HG02678 (cell line): ENCODE results near the gene IL36RN.

Source experiments
- ATAC-seq: cut with Tn5 transposase; IDR thresholded peaks from one replicate; pipeline ENCODE4 v1.9.1; 2021; ENCODE audit warnings: mild to moderate bottlenecking, moderate library complexity; ENCODE audit not compliant: unreplicated experiment

IL36RN gene

DNA sequence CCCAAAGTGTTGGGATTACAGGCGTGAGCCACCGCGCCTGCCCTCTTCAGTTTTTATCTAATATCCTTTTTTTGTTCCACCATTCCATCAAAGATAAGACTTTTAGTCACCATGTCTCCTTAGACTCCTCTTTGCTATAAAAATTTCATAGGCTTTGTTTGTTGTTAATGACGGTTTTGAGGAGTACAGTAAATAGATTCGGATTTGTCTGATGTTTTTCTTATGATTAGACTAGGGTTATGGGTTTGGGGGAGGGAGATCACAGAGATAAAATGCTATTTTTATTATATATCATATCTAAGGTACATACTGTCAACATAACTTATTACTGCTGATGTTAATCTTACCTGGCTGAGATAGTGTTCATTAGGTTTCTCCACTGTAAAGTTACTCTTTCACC lies 12.5 kb upstream of the IL36RN start:
- ATAC-seq = no peak

DNA sequence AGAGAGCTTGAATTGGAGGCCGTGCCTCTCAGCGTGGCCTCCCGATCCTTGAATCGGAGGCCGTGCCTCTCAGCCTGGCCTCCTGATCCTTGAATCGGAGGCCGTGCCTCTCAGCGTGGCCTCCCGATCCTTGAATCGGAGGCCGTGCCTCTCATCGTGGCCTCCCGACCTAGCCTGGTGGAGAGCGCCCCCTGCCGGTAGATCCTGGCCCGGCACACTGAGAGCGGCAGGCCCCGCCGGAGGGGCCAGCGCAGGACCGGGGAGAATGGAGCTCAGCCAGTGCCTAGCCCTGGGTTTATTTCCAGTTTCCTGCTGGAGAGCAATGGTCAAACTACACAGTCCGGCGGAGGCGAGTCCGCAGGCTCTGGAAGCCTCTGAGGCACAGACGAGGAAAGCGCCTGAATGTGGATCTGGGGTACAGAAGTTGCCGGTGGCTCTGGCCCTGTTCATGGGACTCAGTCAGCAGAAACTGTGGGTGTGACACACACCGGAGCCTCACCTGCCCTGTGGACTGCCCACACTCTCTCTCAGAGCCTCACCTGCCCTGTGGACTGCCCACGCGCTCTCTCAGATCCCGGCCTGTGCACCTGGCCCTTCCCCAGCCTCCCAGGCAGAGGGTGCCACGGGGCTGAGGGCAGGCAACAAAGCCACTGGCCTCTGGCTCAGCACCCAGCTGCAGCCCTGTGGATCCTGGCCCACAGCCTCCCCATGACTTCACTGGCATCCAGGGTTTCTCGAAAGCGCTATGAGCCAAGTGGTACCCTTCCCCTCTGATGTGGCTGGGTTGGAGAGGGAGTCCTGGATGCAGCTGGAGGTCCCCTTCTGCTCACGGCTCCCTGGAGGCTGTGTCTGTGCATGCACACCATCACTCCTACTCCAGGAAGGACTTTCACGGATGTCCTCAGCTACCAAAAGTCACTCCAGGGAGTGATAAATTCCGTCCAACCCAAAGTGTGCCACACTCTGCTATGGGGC lies 7.8 kb upstream of the IL36RN start:
- no peak for ATAC-seq

GRCh38 chr2:113052396-113052917 lies 6.5 kb upstream of the IL36RN start, which contains the start of gene IL36B:
Gene IL36B, minus strand, starts transcription at chr2:113052867.
- no peak for ATAC-seq

DNA sequence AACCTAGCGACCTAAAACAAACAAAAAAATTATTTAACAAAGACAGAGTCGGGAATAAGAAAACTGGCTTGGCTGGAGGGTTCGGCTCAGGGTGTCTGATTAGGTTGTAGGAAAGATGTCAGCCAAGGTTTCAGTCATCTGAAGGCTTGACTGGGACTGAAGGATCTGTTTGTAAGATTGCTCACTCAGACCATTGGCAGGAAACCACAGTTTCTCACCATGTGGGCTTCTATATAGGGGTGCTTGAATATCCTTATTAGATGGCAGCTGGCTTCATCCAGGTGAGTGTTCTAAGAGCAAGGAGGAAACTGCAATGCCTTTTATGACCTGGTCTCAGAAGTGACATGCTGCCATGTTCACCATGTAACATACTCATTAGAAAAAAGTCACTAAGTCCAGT lies 5.3 kb upstream of the IL36RN start:
- ATAC-seq = no peak

DNA sequence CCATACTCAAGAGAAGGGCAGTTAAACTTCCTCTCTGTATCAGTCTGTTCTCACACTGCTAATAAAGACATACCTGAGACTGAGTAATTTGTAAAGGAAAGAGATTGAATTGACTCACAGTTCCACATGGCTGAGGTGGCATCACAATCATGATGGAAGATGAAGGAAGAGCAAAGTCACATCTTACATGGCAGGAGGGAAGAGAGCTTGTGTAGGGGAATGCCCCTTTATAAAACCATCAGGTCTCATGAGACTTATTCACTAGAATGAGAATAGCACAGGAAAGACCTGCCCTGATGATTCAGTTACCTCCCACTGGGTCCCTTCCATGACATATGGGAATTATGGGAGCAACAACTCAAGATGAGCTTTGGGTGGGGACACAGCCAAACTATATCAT lies 4.9 kb upstream of the IL36RN start:
- ATAC-seq = no peak

- no peak for ATAC-seq
Observed at GRCh38 chr2:113056521-113056920, 2.5 kb upstream of the IL36RN start.

DNA sequence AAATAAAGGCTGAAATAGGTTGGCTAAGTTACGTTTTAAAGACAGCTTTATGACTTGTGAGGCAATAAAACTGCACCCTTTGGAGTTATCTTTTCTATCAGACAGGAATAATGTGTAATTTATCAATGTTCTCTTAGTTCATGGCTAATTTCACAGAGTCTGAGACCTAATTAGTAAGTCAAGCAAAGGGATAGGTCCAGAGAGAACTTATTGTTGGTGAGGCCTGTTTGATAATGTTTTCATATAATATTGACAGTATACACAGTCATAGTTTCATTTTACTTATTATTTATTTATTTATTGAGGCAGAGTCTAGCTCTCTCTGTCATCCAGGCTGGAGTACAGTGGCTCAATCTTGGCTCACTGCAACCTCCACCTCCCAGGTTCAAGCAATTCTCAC lies 1.9 kb upstream of the IL36RN start:
- ATAC-seq = no peak

DNA sequence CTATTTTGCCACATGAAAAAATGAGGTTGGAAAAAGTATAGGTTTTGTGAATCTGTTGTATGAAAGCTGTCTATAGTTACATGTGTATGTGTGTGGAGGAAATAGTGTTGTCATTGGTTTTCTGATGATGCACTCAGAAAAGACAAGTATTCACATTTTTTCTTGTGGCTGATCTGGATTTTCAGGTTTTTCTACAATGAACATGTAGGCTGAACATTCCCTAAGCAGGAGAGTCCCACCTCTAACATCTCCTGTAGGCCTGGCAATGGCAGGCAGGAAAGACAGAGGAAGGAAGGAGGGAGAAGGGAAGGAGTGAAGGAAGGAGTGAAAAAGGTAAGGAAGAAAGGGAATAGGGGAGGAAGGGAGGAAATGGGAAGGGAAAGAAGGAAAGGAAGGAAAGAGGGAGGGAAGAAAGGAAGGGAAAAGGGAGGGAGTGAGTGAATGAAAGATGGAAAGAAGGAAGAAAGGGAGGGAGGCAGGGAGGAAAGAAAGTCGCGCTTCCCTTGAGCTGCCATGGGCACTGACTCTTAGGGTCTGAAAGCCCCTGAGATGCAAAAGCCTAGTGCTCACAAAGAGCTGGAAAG lies 495 bp upstream of the IL36RN start:
- no peak for ATAC-seq

GRCh38 chr2:113060396-113060795 lies 1.4 kb downstream of the IL36RN start:
- no peak for ATAC-seq

GRCh38 chr2:113060796-113061195 lies 1.8 kb downstream of the IL36RN start:
- no peak for ATAC-seq

- no peak for ATAC-seq
Observed at GRCh38 chr2:113061241-113061640, 2.2 kb downstream of the IL36RN start.

DNA sequence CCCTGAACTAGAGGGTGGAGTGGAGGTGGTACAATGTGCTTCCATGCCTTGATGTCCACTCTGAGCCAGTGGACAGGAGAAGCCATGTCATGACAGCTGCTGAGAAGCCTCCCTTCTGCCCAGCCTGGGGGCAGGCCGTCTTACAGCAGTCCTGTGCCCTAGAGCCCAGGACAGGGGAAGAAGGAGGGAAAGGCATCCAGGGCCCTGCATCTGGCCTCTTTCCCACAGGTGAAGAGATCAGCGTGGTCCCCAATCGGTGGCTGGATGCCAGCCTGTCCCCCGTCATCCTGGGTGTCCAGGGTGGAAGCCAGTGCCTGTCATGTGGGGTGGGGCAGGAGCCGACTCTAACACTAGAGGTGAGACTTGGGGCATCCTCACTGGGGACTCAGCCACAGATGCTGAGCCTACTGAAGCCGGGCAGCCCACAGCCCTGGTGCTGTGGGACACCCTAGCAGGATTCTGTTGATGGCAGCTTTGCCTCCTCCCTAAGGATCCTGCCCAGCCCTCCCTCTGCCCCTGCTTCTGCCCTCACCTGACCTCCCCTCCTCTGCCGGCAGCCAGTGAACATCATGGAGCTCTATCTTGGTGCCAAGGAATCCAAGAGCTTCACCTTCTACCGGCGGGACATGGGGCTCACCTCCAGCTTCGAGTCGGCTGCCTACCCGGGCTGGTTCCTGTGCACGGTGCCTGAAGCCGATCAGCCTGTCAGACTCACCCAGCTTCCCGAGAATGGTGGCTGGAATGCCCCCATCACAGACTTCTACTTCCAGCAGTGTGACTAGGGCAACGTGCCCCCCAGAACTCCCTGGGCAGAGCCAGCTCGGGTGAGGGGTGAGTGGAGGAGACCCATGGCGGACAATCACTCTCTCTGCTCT lies 3.1 kb downstream of the IL36RN start:
- no peak for ATAC-seq

DNA sequence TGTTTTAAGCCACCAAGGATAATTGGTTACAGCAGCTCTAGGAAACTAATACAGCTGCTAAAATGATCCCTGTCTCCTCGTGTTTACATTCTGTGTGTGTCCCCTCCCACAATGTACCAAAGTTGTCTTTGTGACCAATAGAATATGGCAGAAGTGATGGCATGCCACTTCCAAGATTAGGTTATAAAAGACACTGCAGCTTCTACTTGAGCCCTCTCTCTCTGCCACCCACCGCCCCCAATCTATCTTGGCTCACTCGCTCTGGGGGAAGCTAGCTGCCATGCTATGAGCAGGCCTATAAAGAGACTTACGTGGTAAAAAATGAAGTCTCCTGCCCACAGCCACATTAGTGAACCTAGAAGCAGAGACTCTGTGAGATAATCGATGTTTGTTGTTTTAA lies 5.3 kb downstream of the IL36RN start:
- no peak for ATAC-seq

DNA sequence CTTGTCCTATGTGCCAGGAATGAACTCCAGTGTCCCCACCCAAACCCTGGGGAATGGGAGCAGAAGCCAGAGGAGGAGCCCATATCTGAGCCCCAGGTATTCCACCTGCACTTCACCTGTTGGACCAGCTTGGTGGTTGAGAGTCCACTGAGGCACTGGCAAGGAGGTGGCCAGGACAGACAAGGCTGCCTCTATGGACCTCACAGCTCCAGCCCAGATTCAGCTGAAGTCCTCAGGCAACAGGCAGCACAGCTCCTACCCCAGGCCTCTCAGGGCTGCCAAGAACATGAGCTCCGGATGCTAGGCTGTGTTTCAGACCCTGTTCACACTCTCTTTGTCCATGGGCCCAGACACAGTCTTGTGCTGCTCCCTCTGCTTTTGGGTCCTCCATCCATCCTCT lies 5.9 kb downstream of the IL36RN start:
- ATAC-seq = no peak

- ATAC-seq = no peak
Observed at GRCh38 chr2:113067681-113068080, 8.7 kb downstream of the IL36RN start, which contains the start of gene IL1F10. Gene IL1F10, plus strand, starts transcription at chr2:113067970. Its CDS starts 4,769 bp downstream, at chr2:113072739.

GRCh38 chr2:113068249-113068648 lies 9.3 kb downstream of the IL36RN start:
- ATAC-seq = no peak

- no peak for ATAC-seq
Observed at GRCh38 chr2:113068706-113069485, 9.9 kb downstream of the IL36RN start.

DNA sequence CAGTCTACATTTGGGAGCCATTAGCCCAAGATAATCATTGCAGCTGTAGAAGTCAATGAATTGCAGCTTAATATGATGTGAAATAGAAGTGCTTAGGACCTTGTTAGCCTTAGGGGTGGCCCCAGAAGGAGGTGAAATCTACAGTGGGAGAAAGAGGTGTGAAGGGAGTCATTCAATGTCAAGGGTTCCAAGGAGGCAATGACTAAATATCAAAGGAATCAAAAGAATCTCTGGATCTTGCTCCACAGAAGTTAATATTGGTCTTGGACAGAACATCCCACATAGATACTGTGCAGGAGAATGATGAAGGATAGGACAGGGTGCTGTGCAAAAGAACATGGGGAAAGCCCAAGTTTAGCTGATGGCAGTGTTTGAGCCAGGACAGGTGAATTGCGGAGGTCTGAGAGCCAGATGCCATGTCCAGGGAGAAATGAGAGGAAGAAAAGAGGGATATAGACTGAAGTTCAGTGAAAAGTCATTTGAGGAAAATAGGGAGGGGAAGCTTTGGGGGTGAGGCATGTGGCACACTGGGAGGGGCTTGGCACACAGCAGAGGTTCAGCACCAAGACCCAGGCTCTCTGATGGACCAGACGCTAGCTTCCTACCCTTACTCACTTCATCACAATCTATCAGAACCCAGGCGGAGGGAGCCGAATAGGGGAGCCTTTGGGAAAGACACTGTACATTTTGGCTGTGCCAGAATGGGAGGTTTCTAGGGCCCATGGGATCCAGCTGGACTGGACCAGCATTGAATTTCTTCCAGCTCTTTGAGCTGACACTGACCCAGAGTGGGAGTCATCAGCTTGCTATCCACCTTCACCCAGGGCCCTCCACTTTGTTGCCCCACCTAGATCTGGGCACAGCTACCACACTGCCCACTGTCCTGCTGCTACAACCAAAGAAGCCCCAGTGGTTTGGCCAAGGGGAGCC lies 10.9 kb downstream of the IL36RN start:
- ATAC-seq = no peak

DNA sequence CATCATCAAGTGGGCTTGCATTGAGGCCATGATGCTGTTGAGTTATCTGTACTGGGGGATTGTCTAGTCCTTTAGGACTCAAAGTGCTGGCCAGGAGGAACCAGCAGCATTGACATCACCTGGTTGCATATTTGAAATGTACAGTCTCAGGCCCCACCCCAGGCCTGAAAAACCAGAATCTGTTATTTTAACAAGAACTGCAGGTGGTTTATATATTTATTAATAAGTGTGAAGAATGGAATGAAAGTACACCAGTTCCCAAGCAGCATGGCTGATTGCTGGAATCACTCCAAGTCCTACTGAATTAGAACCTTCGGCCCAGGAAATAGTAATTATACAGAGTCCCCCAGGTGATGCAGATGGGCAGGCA lies 11.6 kb downstream of the IL36RN start:
- no peak for ATAC-seq
